Central memory CD4-positive, alpha-beta T cell (primary cell): ENCODE results near the gene HBM.
"Not testable (repeated sequence)": the region's sequence is repeated elsewhere in the genome, so short reads cannot be mapped to it uniquely, and the experiment has no call there.

Source experiments
- DNase-seq: peaks from one replicate; pipeline ENCODE4 v3.0.0; 2022
- total RNA-seq, 3 experiments: gene quantifications; one replicate each; lab custom pipeline; 2026; lab: John Stamatoyannopoulos, UW

Gene HBM, protein sequence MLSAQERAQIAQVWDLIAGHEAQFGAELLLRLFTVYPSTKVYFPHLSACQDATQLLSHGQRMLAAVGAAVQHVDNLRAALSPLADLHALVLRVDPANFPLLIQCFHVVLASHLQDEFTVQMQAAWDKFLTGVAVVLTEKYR
- 0 to 0.19 (median 0) reads per million in 3 experiments for total RNA-seq

DNA sequence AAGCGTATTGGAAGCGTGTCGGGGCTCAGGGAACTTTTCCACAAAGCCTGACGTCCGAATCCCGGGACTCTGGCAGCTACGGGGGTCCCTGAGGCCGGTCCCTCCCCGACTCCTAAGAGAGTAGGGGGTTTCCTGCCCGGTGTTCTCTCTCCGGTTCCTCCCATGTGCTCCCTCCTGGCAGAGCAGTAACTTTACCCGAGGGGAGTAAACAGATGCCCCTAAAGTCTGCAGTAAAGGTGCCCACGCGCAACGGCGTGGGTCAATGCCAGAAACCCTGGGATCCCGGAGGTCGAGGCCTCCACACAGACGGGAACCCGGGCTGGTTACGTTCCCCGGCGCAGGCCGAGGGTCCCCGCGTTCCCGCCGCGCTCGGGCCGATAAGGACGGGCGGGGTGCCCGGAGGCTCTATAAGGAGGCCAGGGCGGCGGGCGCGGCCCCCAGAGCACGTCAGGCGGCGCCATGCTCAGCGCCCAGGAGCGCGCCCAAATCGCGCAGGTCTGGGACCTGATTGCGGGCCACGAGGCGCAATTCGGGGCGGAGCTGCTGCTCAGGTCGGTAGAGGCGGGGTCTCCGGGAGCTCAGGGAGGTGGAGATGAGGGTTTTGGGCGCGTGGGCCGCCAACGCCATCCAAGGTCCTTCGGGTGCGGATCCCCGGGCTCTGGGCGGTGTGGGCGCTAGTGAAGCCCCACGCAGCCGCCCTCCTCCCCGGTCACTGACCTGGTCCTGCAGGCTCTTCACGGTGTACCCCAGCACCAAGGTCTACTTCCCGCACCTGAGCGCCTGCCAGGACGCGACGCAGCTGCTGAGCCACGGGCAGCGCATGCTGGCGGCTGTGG lies at the start of gene HBM:
Gene HBM (plus strand): TSS at position 440 of the 836 bp plus-strand sequence. CDS start 20 bp downstream, at position 460.
- no peak for DNase-seq

GRCh38 chr16:116015-116414 lies 49.8 kb upstream of the HBM start:
- no peak for DNase-seq

GRCh38 chr16:117379-118365 lies 48.1 kb upstream of the HBM start:
- peak; percentile 47 for DNase-seq

- DNase-seq = no peak
Observed at GRCh38 chr16:118857-119256, 46.9 kb upstream of the HBM start.

DNA sequence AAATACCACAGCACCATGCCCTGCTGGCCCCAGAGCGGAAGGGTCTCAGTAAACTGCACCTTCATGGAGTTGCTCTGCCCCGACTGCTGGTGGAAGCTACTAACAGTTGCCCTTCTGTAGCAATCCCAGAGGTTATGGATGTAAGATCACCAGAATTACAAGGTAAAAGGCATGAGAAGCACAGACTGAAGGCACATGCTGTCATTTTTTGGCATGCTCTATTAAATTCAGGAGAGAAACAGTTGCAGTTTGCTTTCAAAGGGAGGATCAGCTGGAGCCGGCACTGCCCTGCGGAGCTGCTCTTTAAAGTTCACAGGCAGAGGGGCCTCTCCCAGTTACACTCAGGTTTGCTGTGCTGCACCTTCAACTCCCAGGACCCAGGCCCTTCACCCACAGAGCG lies 46.5 kb upstream of the HBM start:
- DNase-seq = no peak

- no peak for DNase-seq
Observed at GRCh38 chr16:119835-120491, 45.8 kb upstream of the HBM start.

DNA sequence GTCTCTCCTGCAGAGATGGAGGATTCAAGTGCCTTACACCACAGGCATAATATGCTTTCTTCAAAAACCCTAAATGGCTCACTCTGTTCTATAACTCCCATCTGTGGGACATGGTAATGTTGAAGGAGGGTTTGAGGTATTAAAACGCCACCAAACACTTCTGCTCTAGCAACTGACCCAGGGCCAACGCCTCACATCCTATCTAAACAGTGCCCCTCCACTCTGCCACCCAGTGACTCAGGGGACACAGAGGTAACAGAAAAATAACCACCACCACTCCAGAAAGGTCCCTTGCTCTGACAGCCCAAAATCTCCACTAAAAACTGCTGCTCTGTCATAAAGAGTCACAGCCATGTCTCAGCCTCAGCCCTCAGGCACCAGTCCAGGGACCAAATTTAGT lies 45.0 kb upstream of the HBM start:
- no peak for DNase-seq

DNA sequence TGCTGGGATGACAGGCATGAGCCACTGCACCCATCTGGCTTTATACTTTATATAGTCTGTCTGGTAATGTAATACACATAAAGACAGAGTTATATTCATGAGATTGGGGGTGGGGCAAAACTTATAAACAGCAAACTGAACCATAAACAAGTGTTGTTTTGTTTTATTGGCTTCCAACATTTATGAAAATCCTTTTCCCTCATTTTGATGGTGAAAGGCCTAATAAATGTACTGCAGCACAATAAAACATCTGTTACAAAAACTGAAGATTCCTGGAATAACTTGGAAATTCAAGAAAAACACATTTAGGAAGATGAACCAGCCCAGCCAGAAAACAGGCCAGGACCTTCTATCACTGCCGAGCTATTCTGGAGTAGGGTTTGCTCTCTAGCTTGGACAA lies 43.4 kb upstream of the HBM start:
- no peak for DNase-seq

- not testable (repeated sequence) for DNase-seq
Observed at GRCh38 chr16:123558-124350, 42.0 kb upstream of the HBM start.

DNA sequence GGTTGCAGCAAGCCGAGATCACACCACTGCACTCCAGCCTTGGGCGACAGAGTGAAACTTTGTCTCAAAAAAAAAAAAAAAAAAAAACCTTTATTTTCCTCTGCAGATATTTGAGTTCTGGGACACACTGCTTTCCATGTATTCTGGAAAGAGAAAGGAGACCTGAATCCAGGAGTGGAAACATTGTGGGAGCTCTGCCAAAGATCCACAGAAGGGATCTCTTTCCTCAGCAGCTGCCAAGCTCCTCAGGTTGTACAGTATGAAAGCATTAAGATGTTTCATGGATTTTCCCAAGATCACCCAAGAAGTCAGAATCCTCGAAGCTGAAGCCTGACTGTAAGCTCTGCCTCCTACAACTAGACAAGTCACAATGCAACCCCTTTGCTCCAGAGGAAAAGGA lies 40.8 kb upstream of the HBM start:
- DNase-seq = no peak

GRCh38 chr16:129075-129474 lies 36.7 kb upstream of the HBM start:
- DNase-seq = no peak

DNA sequence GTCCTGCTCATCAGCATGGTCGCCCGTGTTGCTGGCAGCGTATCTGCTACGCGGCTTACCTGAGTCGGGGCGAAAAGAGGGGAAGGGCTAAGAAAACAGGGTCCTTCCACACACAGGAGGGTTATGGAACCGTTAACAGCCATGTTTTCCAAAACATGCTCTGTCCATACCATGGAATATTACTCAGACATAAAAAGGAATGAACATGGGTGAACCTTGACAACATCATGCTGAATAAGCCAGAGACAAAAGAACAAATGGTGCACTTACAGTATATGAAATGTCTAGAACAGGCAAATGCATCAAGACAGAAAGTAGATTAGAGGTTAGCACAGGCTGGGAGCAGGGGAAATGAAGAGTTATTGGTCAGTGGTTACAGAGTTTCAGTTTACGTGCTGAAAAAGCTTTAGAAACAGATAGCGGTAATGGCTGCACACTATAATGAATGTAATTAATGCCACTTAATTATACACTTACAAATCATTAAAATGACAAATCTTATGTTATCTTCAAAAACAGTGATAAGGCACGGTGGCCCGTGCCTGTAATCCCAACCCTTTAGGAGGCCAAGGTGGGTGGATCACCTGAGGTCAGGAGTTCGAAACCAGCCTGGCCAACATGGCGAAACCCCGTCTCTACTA lies 35.1 kb upstream of the HBM start:
- no peak for DNase-seq

DNA sequence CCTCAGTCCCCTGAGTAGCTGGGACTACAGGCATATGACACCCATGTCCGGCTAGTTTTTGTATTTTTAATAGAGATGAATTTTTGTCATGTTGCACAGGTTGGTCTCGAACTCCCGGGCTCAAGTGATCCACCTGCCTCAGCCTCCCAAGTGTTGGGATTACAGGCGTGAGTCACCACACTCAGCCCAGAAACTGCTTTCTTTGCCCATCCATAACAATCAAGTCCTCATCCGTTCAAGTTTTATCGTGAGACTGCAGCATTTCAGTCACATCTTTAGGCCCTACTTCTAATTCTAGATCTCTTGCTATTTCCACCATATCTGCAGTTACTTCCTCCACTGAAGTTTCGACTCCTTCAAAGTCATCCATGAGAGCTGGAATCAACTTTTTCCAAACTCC lies 33.7 kb upstream of the HBM start:
- DNase-seq = no peak

GRCh38 chr16:133716-134115 lies 32.1 kb upstream of the HBM start:
- no peak for DNase-seq

GRCh38 chr16:138049-138417 lies 27.7 kb upstream of the HBM start:
- DNase-seq = peak; percentile 14

GRCh38 chr16:140175-140857 lies 25.5 kb upstream of the HBM start:
- DNase-seq = no peak

- DNase-seq = no peak
Observed at GRCh38 chr16:142405-142967, 23.3 kb upstream of the HBM start.

DNA sequence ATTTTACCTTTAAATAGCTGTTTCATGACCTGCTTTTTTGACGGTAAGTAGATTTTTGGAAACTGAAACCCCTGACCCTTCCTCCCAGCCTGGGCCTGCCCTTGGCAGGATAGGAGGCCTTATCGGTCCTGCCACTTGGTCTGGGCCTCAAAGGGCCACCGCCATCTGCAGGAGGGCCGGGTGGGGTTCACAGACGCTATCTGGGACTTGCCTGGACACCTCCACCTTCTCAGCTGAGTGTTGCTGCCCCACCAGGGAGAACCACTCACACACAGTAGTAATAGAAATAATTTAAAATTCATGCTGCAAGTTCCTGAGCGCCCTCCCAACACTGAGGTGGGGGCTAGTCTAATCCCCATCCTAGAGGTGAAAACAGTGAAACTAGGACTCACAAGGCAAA lies 22.7 kb upstream of the HBM start:
- no peak for DNase-seq

DNA sequence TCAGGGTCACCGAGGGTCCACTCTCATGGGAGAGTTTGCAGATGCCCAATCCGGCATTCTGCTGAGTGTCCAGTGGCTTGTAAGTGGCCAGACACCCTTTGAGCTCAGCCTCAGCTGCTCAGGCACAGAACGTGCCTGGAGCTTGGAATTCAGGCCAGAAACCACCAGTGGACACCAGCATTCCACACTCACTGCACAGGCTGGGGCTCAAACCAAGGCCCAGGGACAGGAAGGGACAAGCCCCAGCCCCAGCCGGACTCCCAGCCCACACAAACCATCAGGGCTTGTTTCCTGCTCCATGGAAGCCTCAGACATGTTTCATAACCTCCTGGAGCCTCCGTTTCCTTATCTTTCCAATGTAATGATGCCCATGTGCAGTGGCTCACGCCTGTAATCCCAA lies 22.3 kb upstream of the HBM start:
- DNase-seq = no peak

DNA sequence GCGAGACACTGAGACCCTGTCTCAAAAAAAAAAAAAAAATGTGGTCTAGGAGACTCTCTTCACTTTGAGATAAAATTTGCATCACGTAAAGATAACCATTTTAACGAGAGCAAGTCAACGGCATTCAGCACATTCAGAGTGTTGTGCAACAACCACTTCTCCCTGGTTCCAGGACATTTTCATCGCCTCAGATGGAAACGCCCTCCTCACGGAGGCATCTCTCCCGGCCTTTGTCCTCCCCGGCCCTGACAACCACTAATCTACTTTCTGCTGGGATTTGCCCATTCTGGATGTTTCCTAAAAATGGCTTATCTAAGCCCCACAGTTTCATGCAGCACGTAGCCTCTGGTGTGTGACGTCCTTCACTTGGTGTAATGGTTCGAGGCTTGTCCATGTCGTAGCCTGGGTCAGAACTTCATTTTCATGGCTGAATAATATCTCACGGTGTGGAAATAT lies 21.0 kb upstream of the HBM start:
- DNase-seq = no peak
